ENCODE data around the gene PCDHGA7. TPM values are rescaled to one million over a fixed set of nuclear protein-coding genes. Genes with fewer than 3 reads are reported as not detected.
"Not testable (repeated sequence)": the region's sequence is repeated elsewhere in the genome, so short reads cannot be mapped to it uniquely, and the experiment has no call there.

Gene PCDHGA7
- total RNA-seq, 2 donors from 2014 or later = 0.59 to 1.0 TPM

- Histone ChIP-seq H3K4me3 (no peak overlapping the region), H3K27ac (no peak overlapping the region), H3K36me3 (no peaks in the 10 kb centered on the region), H3K27me3 (no peaks in the 10 kb centered on the region), H3K9ac (ENCODE audit: low read depth in 2 of 2, low read length in 2 of 2) (no peak overlapping the region), H3K4me1 (no peaks in the 10 kb centered on the region), H3K9me3 (peaks cover 3% of the 10 kb centered on the region)
- intact Hi-C loops (cut with DNase I) = no loop called here
- TF ChIP-seq CTCF (IDR thresholded peaks at IDR 0.05) = no peak
- no peak for DNase-seq
Observed at GRCh38 chr5:141384471-141385267, 2.1 kb downstream of the PCDHGA7 start.

GRCh38 chr5:141387557-141388311 lies 5.2 kb downstream of the PCDHGA7 start, which contains the start of gene PCDHGB4:
Gene PCDHGB4 (plus strand): TSS chr5:141387698. CDS start chr5:141387885, 187 bp downstream.
- H3K4me1 ChIP-seq; H3K9me3 ChIP-seq; H3K36me3 ChIP-seq; H3K4me3 ChIP-seq; H3K9ac ChIP-seq (ENCODE audit: low read depth in 2 of 2, low read length in 2 of 2); intact Hi-C loops (cut with DNase I); DNase-seq; H3K27ac ChIP-seq; H3K27me3 ChIP-seq: not testable (repeated sequence)

- Histone ChIP-seq H3K9me3 (peaks cover 3% of the 10 kb centered on the region), H3K4me1 (no peaks in the 10 kb centered on the region), H3K27me3 (no peaks in the 10 kb centered on the region), H3K4me3 (no peak overlapping the region), H3K27ac (no peak overlapping the region), H3K9ac (ENCODE audit: low read depth in 2 of 2, low read length in 2 of 2) (no peak overlapping the region), H3K36me3 (no peaks in the 10 kb centered on the region)
- DNase-seq = no peak
- intact Hi-C loops (cut with DNase I) = no loop called here
- no peak for TF ChIP-seq CTCF (IDR thresholded peaks at IDR 0.05)
Observed at GRCh38 chr5:141388661-141389060, 6.1 kb downstream of the PCDHGA7 start.

GRCh38 chr5:141389153-141390042 lies 6.9 kb downstream of the PCDHGA7 start:
- DNase-seq = no peak
- H3K27me3 ChIP-seq = no peaks in the 10 kb centered on the region
- no peak for TF ChIP-seq CTCF (IDR thresholded peaks at IDR 0.05)
- intact Hi-C loops (cut with DNase I) = no loop called here
- peaks cover 3% of the 10 kb centered on the region for H3K9me3 ChIP-seq
- no peak overlapping the region for H3K9ac ChIP-seq (ENCODE audit: low read depth in 2 of 2, low read length in 2 of 2)
- no peaks in the 10 kb centered on the region for H3K4me1 ChIP-seq
- H3K27ac ChIP-seq = no peak overlapping the region
- no peaks in the 10 kb centered on the region for H3K36me3 ChIP-seq
- no peak overlapping the region for H3K4me3 ChIP-seq

- no peak for DNase-seq
- Histone ChIP-seq H3K36me3 (no peaks in the 10 kb centered on the region), H3K27ac (no peak within 1 kb of the TSS), H3K4me3 (no peak within 1 kb of the TSS), H3K9me3 (no peaks in the 10 kb centered on the region), H3K27me3 (no peaks in the 10 kb centered on the region), H3K9ac (ENCODE audit: low read depth in 2 of 2, low read length in 2 of 2) (no peak within 1 kb of the TSS), H3K4me1 (no peaks in the 10 kb centered on the region)
- no peak for TF ChIP-seq CTCF (IDR thresholded peaks at IDR 0.05)
- intact Hi-C loops (cut with DNase I) = no loop called here
Observed at GRCh38 chr5:141392429-141393198, 10.1 kb downstream of the PCDHGA7 start, which contains the start of gene PCDHGA8. Gene PCDHGA8 (plus strand): TSS chr5:141392633. CDS start chr5:141392814, 181 bp downstream.

All from colonic mucosa (tissue), 4 donors.